Muscle of leg (tissue), 11 donors: ENCODE data around the gene OSTF1. TPM values are rescaled to one million over a fixed set of nuclear protein-coding genes. Genes with fewer than 3 reads are reported as not detected.

Experiments
- DNase-seq: peaks from one replicate; pipeline ENCODE4 v3.0.0; 2013
- H3K27ac ChIP-seq: one replicate; pipeline ENCODE4 v1.5.1; 2013; ENCODE audit warnings: mild to moderate bottlenecking, low read length, control low read depth
- H3K27me3 ChIP-seq: one replicate; pipeline ENCODE4 v1.6.1; 2013; ENCODE audit warnings: low read length; ENCODE audit not compliant: control insufficient read depth, insufficient read depth
- H3K36me3 ChIP-seq: one replicate; pipeline ENCODE4 v1.6.1; 2013; ENCODE audit warnings: low read length; ENCODE audit not compliant: control insufficient read depth, insufficient read depth
- H3K4me1 ChIP-seq: one replicate; pipeline ENCODE4 v1.6.1; 2013; ENCODE audit warnings: low read length; ENCODE audit not compliant: control insufficient read depth, insufficient read depth
- H3K4me3 ChIP-seq: one replicate; pipeline ENCODE4 v1.5.1; 2013; ENCODE audit warnings: low read length, control low read depth
- H3K9me3 ChIP-seq: replicated peaks from 2 replicates; pipeline ENCODE4 v1.6.1; 2013; ENCODE audit warnings: low read depth, low read length; ENCODE audit not compliant: control insufficient read depth
- WGBS: methylation state at CpG from one replicate; pipeline ENCODE4 v1.1.5; 2013; ENCODE audit warnings: missing lambda C conversion rate; ENCODE audit not compliant: insufficient coverage; 5-methylcytosine and 5-hydroxymethylcytosine counted together
- polyA plus RNA-seq, 8 donors: library from polyadenylated mRNA; unstranded; fragments of 120-200 nt; gene quantifications; one replicate each; pipeline versions ENCODE4 v1.2.1 to v1.2.3, GENCODE V29; 2013; ENCODE audit warnings: inconsistent platforms in 1 of 8, low replicate concordance in 1 of 8; ENCODE audit not compliant: insufficient read length in 8 of 8, insufficient read depth in 1 of 8
- total RNA-seq: library from RNA; stranded (reverse); fragments of 120-200 nt; gene quantifications from one replicate; pipeline ENCODE4 v1.2.4, GENCODE V29; 2013

OSTF1 gene
- total and polyA plus RNA-seq, 9 donors: 14.6 to 22.6 (median 16.7) TPM

- Histone ChIP-seq H3K27ac (no peak overlapping the region), H3K4me3 (no peak overlapping the region), H3K9me3 (no peaks in the 10 kb centered on the region), H3K4me1 (no peaks in the 10 kb centered on the region), H3K27me3 (no peaks in the 10 kb centered on the region), H3K36me3 (peaks cover 13% of the 10 kb centered on the region)
- no peak for DNase-seq
- 100% methylated on average over 1 of the region's 4 CpGs for WGBS
These were observed 43.9 kb downstream of the OSTF1 start for GRCh38 chr9:75132244-75132643.

- Histone ChIP-seq H3K36me3 (peaks cover 16% of the 10 kb centered on the region), H3K9me3 (no peaks in the 10 kb centered on the region), H3K4me3 (no peak overlapping the region), H3K27me3 (no peaks in the 10 kb centered on the region), H3K4me1 (no peaks in the 10 kb centered on the region), H3K27ac (no peak overlapping the region)
- 64% methylated on average over 1 of the region's 3 CpGs for WGBS
- no peak for DNase-seq
These were observed 45.1 kb downstream of the OSTF1 start for GRCh38 chr9:75133396-75133795.

- no peak overlapping the region for H3K4me3 ChIP-seq
- no peak for DNase-seq
- no peaks in the 10 kb centered on the region for H3K27me3 ChIP-seq
- H3K36me3 ChIP-seq: peaks cover 16% of the 10 kb centered on the region
- no peaks in the 10 kb centered on the region for H3K4me1 ChIP-seq
- no CpG with 5 or more reads among the region's 2 CpGs for WGBS
- no peaks in the 10 kb centered on the region for H3K9me3 ChIP-seq
- H3K27ac ChIP-seq: no peak overlapping the region
These were observed 46.2 kb downstream of the OSTF1 start for GRCh38 chr9:75134495-75134894.

GRCh38 chr9:75138260-75139040 lies 50.1 kb downstream of the OSTF1 start:
- H3K36me3 ChIP-seq: peaks cover 17% of the 10 kb centered on the region
- no peaks in the 10 kb centered on the region for H3K27me3 ChIP-seq
- no peak overlapping the region for H3K4me3 ChIP-seq
- no peaks in the 10 kb centered on the region for H3K4me1 ChIP-seq
- no CpG with 5 or more reads among the region's 1 CpG for WGBS
- no peak overlapping the region for H3K27ac ChIP-seq
- H3K9me3 ChIP-seq: no peaks in the 10 kb centered on the region
- no peak for DNase-seq

GRCh38 chr9:75139201-75139600 lies 50.9 kb downstream of the OSTF1 start:
- WGBS: 100% methylated on average over 2 of the region's 7 CpGs
- Histone ChIP-seq H3K9me3 (peaks cover 2% of the 10 kb centered on the region), H3K36me3 (peaks cover 20% of the 10 kb centered on the region), H3K27ac (no peak overlapping the region), H3K4me1 (no peaks in the 10 kb centered on the region), H3K4me3 (no peak overlapping the region), H3K27me3 (no peaks in the 10 kb centered on the region)
- no peak for DNase-seq

GRCh38 chr9:75140261-75140660 lies 51.9 kb downstream of the OSTF1 start:
- Histone ChIP-seq H3K27ac (no peak overlapping the region), H3K36me3 (peaks cover 17% of the 10 kb centered on the region), H3K9me3 (peaks cover 5% of the 10 kb centered on the region), H3K4me3 (no peak overlapping the region), H3K27me3 (no peaks in the 10 kb centered on the region), H3K4me1 (no peaks in the 10 kb centered on the region)
- DNase-seq: no peak
- WGBS: no CpG with 5 or more reads among the region's 3 CpGs

- H3K4me1 ChIP-seq: no peaks in the 10 kb centered on the region
- H3K36me3 ChIP-seq: peaks cover 18% of the 10 kb centered on the region
- WGBS: 90% methylated on average over 2 of the region's 2 CpGs
- no peaks in the 10 kb centered on the region for H3K27me3 ChIP-seq
- H3K4me3 ChIP-seq: no peak overlapping the region
- DNase-seq: no peak
- peaks cover 5% of the 10 kb centered on the region for H3K9me3 ChIP-seq
- no peak overlapping the region for H3K27ac ChIP-seq
These were observed 53.9 kb downstream of the OSTF1 start for GRCh38 chr9:75142202-75142601.

GRCh38 chr9:75146229-75146628 lies 57.9 kb downstream of the OSTF1 start:
- WGBS: no CpG with 5 or more reads among the region's 3 CpGs
- H3K4me1 ChIP-seq: peaks cover 3% of the 10 kb centered on the region

GRCh38 chr9:75147638-75148037 lies 59.3 kb downstream of the OSTF1 start:
- no peak overlapping the region for H3K27ac ChIP-seq
- H3K9me3 ChIP-seq: peaks cover 5% of the 10 kb centered on the region
- no peak for DNase-seq
- no peak overlapping the region for H3K4me3 ChIP-seq
- H3K36me3 ChIP-seq: peaks cover 6% of the 10 kb centered on the region
- WGBS: 40% methylated on average over 1 of the region's 4 CpGs
- no peaks in the 10 kb centered on the region for H3K27me3 ChIP-seq
- peaks cover 3% of the 10 kb centered on the region for H3K4me1 ChIP-seq

More at GRCh38 chr9:75146229-75146628, 57.9 kb downstream of the OSTF1 start:
- H3K36me3 ChIP-seq: peaks cover 9% of the 10 kb centered on the region
- peaks cover 5% of the 10 kb centered on the region for H3K9me3 ChIP-seq
- H3K27ac ChIP-seq: no peak overlapping the region
- no peaks in the 10 kb centered on the region for H3K27me3 ChIP-seq
- H3K4me3 ChIP-seq: no peak overlapping the region
- DNase-seq: no peak

- peak; percentile 38 for DNase-seq
- Histone ChIP-seq H3K36me3 (peaks cover 6% of the 10 kb centered on the region), H3K9me3 (peaks cover 5% of the 10 kb centered on the region), H3K27ac (no peak overlapping the region), H3K27me3 (no peaks in the 10 kb centered on the region), H3K4me3 (no peak overlapping the region), H3K4me1 (peaks cover 3% of the 10 kb centered on the region)
- no CpG with 5 or more reads among the region's 1 CpG for WGBS
These were observed 60.2 kb downstream of the OSTF1 start for GRCh38 chr9:75148561-75148960.
